Muscle layer of duodenum (tissue), 2 donors: ENCODE results near the gene EVI5.

Experiments used
- H3K27ac ChIP-seq: one replicate; pipeline ENCODE4 v1.7.0; 2013; ENCODE audit warnings: mild to moderate bottlenecking, low read length
- H3K27me3 ChIP-seq: one replicate; pipeline ENCODE4 v1.7.0; 2013; ENCODE audit warnings: low read depth, mild to moderate bottlenecking, control low read depth, low read length
- H3K36me3 ChIP-seq, 2 donors: one replicate each; pipeline ENCODE4 v1.7.0; 2013; ENCODE audit warnings: low read length in 2 of 2, control low read depth in 1 of 2, mild to moderate bottlenecking in 1 of 2; ENCODE audit not compliant: insufficient read depth in 2 of 2, control insufficient read depth in 1 of 2
- H3K4me1 ChIP-seq, 2 donors: one replicate each; pipeline ENCODE4 v1.7.0; 2013; ENCODE audit warnings: low read length in 2 of 2, mild to moderate bottlenecking in 2 of 2, control low read depth in 1 of 2, moderate library complexity in 1 of 2; ENCODE audit not compliant: insufficient read depth in 2 of 2, control insufficient read depth in 1 of 2
- H3K4me3 ChIP-seq, 2 donors: one replicate each; pipeline ENCODE4 v1.7.0; 2013; ENCODE audit warnings: low read length in 2 of 2, low read depth in 1 of 2, mild to moderate bottlenecking in 1 of 2
- H3K9me3 ChIP-seq, 2 donors: one replicate each; pipeline ENCODE4 v1.7.0; 2013; ENCODE audit warnings: low read length in 2 of 2, control low read depth in 1 of 2, mild to moderate bottlenecking in 1 of 2; ENCODE audit not compliant: control insufficient read depth in 1 of 2
- donor health status: healthy.

The EVI5 gene

GRCh38 chr1:92464588-92465255, 320.2 kb downstream of the EVI5 start:
- H3K27ac ChIP-seq, result no peak overlapping the region
- no peak overlapping the region for H3K4me3 ChIP-seq
- no peaks in the 10 kb centered on the region for H3K4me1 ChIP-seq
- no peaks in the 10 kb centered on the region for H3K9me3 ChIP-seq
- H3K36me3 ChIP-seq, result no peaks in the 10 kb centered on the region
- H3K27me3 ChIP-seq, result no peaks in the 10 kb centered on the region

GRCh38 chr1:92461364-92462097, 323.4 kb downstream of the EVI5 start:
- no peaks in the 10 kb centered on the region for H3K4me1 ChIP-seq
- H3K4me3 ChIP-seq, result no peak overlapping the region
- H3K36me3 ChIP-seq, result no peaks in the 10 kb centered on the region
- no peak overlapping the region for H3K27ac ChIP-seq
- H3K27me3 ChIP-seq, result no peaks in the 10 kb centered on the region
- H3K9me3 ChIP-seq, result no peaks in the 10 kb centered on the region

- Histone ChIP-seq H3K36me3 (no peaks in the 10 kb centered on the region), H3K27ac (no peak overlapping the region), H3K4me3 (no peak overlapping the region), H3K4me1 (no peaks in the 10 kb centered on the region), H3K9me3 (no peaks in the 10 kb centered on the region), H3K27me3 (no peaks in the 10 kb centered on the region)
These were observed 325.0 kb downstream of the EVI5 start for GRCh38 chr1:92459871-92460320.
